HEK293T (cell line): Measurements from ENCODE around the gene BMP8A.

Experiments
- ARNT ChIP-seq: fragments of 450-650 bp; IDR thresholded peaks from 2 replicates; pipeline ENCODE4 v1.6.1; 2017; ENCODE audit warnings: mild to moderate bottlenecking
- BHLHE40 ChIP-seq: fragments of 450-650 bp; IDR thresholded peaks from 2 replicates; pipeline ENCODE4 v1.6.1; 2016; ENCODE audit warnings: mild to moderate bottlenecking, moderate library complexity, borderline replicate concordance
- CTBP1 ChIP-seq: fragments of 450-650 bp; IDR thresholded peaks from 2 replicates; pipeline ENCODE4 v1.6.1; 2016; ENCODE audit warnings: borderline replicate concordance
- ELF4 ChIP-seq: fragments of 450-650 bp; IDR thresholded peaks from 2 replicates; pipeline ENCODE4 v1.6.1; 2017; ENCODE audit warnings: antibody characterized with exemption
- FOXA1 ChIP-seq: fragments of 450-650 bp; IDR thresholded peaks from 2 replicates; pipeline ENCODE4 v1.6.1; 2016; ENCODE audit warnings: mild to moderate bottlenecking
- FOXK2 ChIP-seq: fragments of 450-650 bp; IDR thresholded peaks from 2 replicates; pipeline ENCODE4 v1.6.1; 2016; ENCODE audit warnings: mild to moderate bottlenecking
- FOXM1 ChIP-seq: fragments of 450-650 bp; IDR thresholded peaks from 2 replicates; pipeline ENCODE4 v1.6.1; 2017; ENCODE audit warnings: mild to moderate bottlenecking, borderline replicate concordance
- HDGF ChIP-seq: fragments of 450-650 bp; IDR thresholded peaks from 2 replicates; pipeline ENCODE4 v1.6.1; 2017; ENCODE audit warnings: antibody characterized with exemption, borderline replicate concordance
- L3MBTL2 ChIP-seq: fragments of 450-650 bp; conservative IDR thresholded peaks from 2 replicates; pipeline ENCODE4 v1.6.1; 2016; ENCODE audit warnings: mild to moderate bottlenecking
- NFRKB ChIP-seq: fragments of 450-650 bp; IDR thresholded peaks from 2 replicates; pipeline ENCODE4 v1.6.1; 2016; ENCODE audit warnings: mild to moderate bottlenecking, moderate library complexity
- SP1 ChIP-seq: fragments of 450-650 bp; IDR thresholded peaks from 2 replicates; pipeline ENCODE4 v1.6.1; 2017
- TARDBP ChIP-seq: fragments of 450-650 bp; IDR thresholded peaks from 2 replicates; pipeline ENCODE4 v1.6.1; 2016
- ZNF384 ChIP-seq: fragments of 450-650 bp; IDR thresholded peaks from 2 replicates; pipeline ENCODE4 v1.6.1; 2016
- TF ChIP-seq, protein P1 (sequence below): fragments of 450-650 bp; IDR thresholded peaks from 2 replicates; pipeline ENCODE4 v1.6.1; 2016

DNA sequence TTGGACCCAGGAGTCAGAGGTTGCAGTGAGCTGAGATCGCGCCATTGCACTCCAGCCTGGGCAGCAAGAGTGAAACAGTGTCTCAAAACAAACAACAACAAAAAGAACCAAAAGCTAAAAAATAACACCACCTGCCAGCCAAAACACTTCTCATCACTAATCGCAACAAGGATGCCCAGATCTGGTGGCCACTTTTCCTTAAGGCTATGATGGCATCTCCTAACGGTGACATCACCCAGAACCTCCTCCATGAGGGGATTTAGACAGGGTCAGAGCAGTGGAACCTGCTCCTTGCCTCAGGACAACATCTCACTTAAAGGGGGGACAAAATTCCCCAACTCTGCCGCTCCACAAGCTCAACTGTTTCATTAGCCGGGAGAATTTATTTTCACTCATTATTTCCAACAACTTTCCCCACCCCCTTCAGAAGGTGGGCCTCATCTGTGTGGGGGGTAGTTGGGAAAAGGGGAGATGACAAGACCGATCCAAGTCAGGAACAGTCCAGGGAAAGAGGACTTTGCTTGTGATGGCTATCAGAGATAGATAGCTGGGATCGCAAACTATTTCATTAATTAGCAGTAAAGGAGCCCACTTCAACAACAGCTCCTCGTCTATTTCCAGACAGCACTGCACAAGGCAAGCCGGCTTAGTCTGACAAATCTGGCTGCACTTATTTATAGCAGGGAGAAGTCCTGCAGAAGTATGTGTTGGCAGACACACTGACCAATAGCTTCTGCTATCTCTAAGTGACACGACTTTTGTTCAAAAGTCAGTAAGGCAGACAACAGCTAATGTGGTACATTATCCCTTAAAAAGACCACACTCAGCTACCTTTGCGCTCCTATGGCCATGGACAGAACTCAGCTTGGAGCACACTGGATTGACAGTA lies 82.5 kb downstream of the BMP8A start:
- no peak for TF ChIP-seq HDGF
- TF ChIP-seq CTBP1 = no peak
- no peak for TF ChIP-seq ELF4
- no peak for TF ChIP-seq FOXK2
- no peak for TF ChIP-seq FOXA1
- TF ChIP-seq BHLHE40 = no peak
- TF ChIP-seq TARDBP = no peak
- TF ChIP-seq SP1 = no peak
- TF ChIP-seq ZNF384 = no peak
- no peak for TF ChIP-seq ARNT
- no peak for TF ChIP-seq NFRKB
- TF ChIP-seq, protein P1, sequence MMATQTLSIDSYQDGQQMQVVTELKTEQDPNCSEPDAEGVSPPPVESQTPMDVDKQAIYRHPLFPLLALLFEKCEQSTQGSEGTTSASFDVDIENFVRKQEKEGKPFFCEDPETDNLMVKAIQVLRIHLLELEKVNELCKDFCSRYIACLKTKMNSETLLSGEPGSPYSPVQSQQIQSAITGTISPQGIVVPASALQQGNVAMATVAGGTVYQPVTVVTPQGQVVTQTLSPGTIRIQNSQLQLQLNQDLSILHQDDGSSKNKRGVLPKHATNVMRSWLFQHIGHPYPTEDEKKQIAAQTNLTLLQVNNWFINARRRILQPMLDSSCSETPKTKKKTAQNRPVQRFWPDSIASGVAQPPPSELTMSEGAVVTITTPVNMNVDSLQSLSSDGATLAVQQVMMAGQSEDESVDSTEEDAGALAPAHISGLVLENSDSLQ = no peak
- TF ChIP-seq FOXM1 = no peak
- no peak for TF ChIP-seq L3MBTL2
